BLaER1 (cell line): ENCODE measurements around the gene TBC1D22A.

Experiments
- H3K27ac ChIP-seq: shearing (Covaris generic); formaldehyde crosslinking; 2 replicates; pipeline ENCODE4 v1.8.1; 2022
- H3K27me3 ChIP-seq: shearing (Covaris generic); formaldehyde crosslinking; 2 replicates; pipeline ENCODE4 v1.8.1; 2022
- H3K36me3 ChIP-seq: shearing (Covaris generic); formaldehyde crosslinking; 2 replicates; pipeline ENCODE4 v1.8.1; 2022
- H3K4me1 ChIP-seq: shearing (Covaris generic); formaldehyde crosslinking; 2 replicates; pipeline ENCODE4 v1.8.1; 2022
- H3K4me2 ChIP-seq: shearing (Covaris generic); formaldehyde crosslinking; 2 replicates; pipeline ENCODE4 v1.8.1; 2022
- H3K4me3 ChIP-seq: shearing (Covaris generic); formaldehyde crosslinking; 2 replicates; pipeline ENCODE4 v1.8.1; 2022
- H3K9ac ChIP-seq: shearing (Covaris generic); formaldehyde crosslinking; 2 replicates; pipeline ENCODE4 v1.8.1; 2022
- H3K9me3 ChIP-seq: shearing (Covaris generic); formaldehyde crosslinking; 2 replicates; pipeline ENCODE4 v1.8.1; 2022
- H4K20me1 ChIP-seq: shearing (Covaris generic); formaldehyde crosslinking; 2 replicates; pipeline ENCODE4 v1.8.1; 2022
- Cebpa-rat ChIP-seq: shearing (Covaris generic); IDR thresholded peaks from 2 replicates; pipeline ENCODE4 v1.8.1; 2022

TBC1D22A gene

DNA sequence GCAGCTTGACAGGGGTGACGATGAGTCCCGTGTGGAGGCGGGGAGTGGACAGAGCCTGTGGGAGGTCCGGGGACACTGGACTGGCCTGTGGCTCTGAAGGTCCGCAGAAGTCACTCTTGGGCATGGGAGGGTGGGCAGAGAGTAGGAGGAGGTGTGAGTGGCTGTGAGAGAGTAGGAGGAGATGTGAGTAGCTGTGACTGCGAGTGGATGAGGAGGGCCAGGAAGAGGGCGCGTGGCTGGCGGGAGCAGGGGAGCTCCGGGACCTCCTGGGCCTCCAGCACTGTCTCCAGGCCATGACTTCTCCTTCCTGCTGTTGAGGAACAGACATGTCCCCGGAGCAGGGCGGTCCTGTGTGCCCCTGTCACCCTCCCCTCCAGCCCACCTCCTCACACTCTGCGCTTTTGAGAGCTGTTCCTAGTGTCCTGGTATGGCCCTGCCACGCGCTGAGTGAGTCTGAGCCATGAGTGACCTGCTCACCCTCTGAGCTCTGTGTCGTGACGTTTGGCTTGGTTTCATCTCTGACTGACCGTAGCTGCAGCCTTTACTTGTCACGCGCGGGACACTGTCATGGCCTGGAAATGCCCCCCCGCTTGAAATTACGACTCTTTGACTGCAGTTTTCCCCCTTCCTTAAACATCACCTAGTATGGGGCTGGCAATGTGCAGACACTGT is 391.5 kb downstream of the TBC1D22A start:
- Histone ChIP-seq H3K4me3 (no peak overlapping the region), H3K4me1 (peaks cover 42% of the 10 kb centered on the region), H3K9me3 (no peaks in the 10 kb centered on the region), H3K27ac (no peak overlapping the region), H3K9ac (no peak overlapping the region), H3K27me3 (no peaks in the 10 kb centered on the region), H3K4me2 (no peak overlapping the region), H3K36me3 (peaks cover 8% of the 10 kb centered on the region), H4K20me1 (peaks cover 97% of the 10 kb centered on the region)
- TF ChIP-seq Cebpa-rat = no peak

DNA sequence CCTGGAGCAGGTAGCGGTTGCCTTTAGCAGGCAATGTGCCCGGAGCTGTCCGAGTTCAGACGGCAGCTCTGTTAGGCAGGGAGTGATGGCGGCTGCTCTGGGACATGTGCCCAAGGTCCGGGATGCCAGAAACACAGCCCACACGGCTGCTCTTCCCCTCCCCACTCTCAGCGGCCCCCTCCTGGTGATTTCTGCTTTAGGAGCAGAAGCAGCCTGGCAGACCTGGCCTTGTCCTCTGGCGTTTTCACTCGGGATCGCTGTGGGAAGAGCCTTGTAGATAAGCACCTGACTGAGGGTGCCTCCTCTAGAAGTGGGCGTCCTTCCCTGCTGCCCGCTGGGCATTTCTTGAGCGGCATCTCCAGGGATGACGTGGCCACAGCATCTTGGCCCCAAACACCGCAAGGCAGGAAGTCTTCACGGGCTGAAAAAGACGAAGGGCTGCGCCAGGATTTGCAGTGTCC is 392.2 kb downstream of the TBC1D22A start:
- Histone ChIP-seq H4K20me1 (peaks cover 94% of the 10 kb centered on the region), H3K9ac (no peak overlapping the region), H3K36me3 (peaks cover 14% of the 10 kb centered on the region), H3K4me1 (peaks cover 36% of the 10 kb centered on the region), H3K9me3 (no peaks in the 10 kb centered on the region), H3K4me3 (no peak overlapping the region), H3K27ac (no peak overlapping the region), H3K27me3 (no peaks in the 10 kb centered on the region), H3K4me2 (no peak overlapping the region)
- TF ChIP-seq Cebpa-rat = no peak

DNA sequence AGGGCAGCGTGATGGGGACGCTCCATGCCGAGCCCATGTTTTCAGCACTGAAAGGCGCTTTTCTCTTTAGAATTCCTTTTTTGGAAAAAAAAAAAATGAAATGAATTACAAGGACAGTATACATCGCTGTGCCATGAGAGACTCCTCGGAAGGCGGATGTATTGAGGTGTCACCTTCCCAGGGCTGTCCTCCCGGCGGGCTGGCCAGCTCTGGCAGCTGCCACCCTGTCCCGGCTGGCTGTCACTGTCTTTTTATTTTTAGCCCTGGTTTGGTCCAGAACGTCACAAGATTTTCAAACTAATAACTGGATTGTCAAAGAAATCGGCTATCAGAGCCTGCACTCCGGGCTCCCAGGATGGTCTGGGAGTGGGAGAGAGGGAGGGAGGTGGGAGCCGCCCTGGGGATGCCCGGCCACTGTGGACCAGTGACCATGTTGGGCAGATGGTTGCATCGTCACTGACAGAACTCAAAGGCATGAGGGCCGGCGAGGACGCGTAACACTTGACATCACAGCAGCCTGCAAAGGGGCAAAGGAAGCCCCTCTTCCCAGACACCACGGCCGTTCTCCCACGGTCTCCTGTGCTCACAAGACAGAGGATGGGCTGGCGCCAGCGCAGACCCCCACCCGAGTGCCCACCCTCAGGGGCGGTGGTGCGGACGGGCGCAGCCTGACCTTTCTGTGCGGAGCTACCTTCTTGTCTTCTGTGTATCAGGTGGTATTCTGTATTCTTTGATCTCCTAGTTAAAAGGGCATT is 392.9 kb downstream of the TBC1D22A start:
- Histone ChIP-seq H3K4me3 (no peak overlapping the region), H3K9me3 (no peaks in the 10 kb centered on the region), H3K36me3 (peaks cover 16% of the 10 kb centered on the region), H3K9ac (no peak overlapping the region), H4K20me1 (peaks cover 94% of the 10 kb centered on the region), H3K27me3 (peaks cover 3% of the 10 kb centered on the region; the same call in 1 of the 2 replicates), H3K4me2 (no peak overlapping the region), H3K27ac (no peak overlapping the region), H3K4me1 (peaks cover 33% of the 10 kb centered on the region)
- TF ChIP-seq Cebpa-rat = no peak

DNA sequence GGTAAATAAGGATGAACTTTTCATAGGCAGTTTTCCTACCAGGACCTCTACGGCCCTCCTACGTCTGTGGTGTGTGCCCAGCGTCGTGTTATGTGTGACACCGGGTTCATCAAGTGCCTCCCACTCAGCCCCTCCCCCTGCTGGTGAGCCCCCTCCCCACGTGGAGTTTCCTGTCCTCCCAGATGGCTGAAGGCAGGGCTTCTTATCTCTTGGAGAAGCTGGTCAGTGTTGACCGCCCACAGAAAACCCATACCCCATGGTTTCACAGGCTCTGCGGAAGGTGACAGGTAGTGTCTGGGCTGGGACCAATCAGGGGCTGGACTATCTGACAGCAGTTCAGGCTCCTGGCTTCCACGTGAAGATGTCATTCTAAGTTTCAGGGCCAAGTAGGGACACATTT is 393.5 kb downstream of the TBC1D22A start:
- TF ChIP-seq Cebpa-rat = no peak
- H4K20me1 ChIP-seq = peaks cover 94% of the 10 kb centered on the region

DNA sequence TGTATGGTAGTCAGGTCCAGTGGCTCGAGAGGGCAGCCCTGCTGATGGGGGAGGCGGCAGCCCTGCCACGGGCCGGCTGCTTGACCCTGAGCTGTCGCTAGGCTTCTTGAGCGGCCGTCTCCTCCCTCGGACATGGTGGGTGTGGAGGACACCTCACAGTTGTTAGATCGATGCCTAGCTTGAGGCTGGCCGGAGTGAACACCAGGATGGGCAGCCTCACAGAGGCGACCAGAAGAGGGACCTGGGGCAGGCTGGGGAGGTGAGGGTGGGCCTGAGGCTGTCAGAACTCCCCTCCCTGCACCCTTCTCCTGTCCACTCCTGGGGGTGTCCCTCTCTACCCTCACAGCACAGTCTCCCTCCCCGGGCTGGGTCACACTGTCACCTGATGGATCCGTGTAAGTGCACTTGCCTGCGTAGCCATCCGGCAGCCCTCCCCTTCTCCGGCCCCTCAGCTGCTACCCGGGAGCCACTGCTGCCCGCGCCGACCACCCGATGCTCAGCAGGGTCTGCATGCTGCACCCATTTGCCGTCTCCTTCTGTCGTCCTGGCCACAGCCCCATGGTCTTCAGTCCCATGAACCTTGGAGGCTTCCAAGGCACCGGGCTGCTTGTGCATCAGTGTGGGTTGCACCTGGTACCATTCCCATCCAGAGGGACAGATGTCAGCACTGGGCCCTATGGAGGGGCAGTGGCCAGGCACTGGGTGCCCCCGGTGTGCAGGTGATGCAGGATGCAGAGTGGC is 394.1 kb downstream of the TBC1D22A start:
- no peak for TF ChIP-seq Cebpa-rat
- H3K9ac ChIP-seq = no peak overlapping the region
- peaks cover 95% of the 10 kb centered on the region for H4K20me1 ChIP-seq
- H3K27me3 ChIP-seq = peaks cover 14% of the 10 kb centered on the region; the same call in 1 of the 2 replicates
- H3K36me3 ChIP-seq = peaks cover 16% of the 10 kb centered on the region
- peaks cover 33% of the 10 kb centered on the region for H3K4me1 ChIP-seq
- no peak overlapping the region for H3K4me3 ChIP-seq
- H3K27ac ChIP-seq = no peak overlapping the region
- no peaks in the 10 kb centered on the region for H3K9me3 ChIP-seq
- no peak overlapping the region for H3K4me2 ChIP-seq

More for the DNA sequence above, 393.5 kb downstream of the TBC1D22A start:
- H3K27ac ChIP-seq = no peak overlapping the region
- no peak overlapping the region for H3K4me2 ChIP-seq
- no peak overlapping the region for H3K4me3 ChIP-seq
- H3K36me3 ChIP-seq = peaks cover 16% of the 10 kb centered on the region
- peaks cover 33% of the 10 kb centered on the region for H3K4me1 ChIP-seq
- no peaks in the 10 kb centered on the region for H3K9me3 ChIP-seq
- H3K27me3 ChIP-seq = peaks cover 8% of the 10 kb centered on the region; the same call in 1 of the 2 replicates
- no peak overlapping the region for H3K9ac ChIP-seq

DNA sequence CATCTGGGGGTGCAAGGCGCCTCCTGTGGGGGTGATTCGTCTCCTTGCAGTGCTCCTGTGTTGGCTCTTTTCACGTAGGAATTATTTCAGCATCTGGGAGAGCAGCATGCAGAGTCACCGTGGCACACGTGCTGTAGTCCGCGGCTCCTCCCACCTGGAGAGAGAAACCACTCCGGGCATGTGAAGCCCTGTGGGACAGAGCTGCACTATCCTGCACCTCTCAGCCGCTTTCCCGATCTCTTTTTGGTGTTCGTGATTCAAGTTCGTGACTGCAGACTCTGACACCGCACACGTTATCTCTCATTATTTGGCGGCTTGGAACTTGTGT is 394.6 kb downstream of the TBC1D22A start:
- Histone ChIP-seq H3K4me2 (no peak overlapping the region), H3K27ac (no peak overlapping the region), H3K4me3 (no peak overlapping the region), H3K36me3 (peaks cover 16% of the 10 kb centered on the region), H4K20me1 (peaks cover 95% of the 10 kb centered on the region), H3K9me3 (no peaks in the 10 kb centered on the region), H3K27me3 (peaks cover 20% of the 10 kb centered on the region; the same call in 1 of the 2 replicates), H3K9ac (no peak overlapping the region), H3K4me1 (peaks cover 33% of the 10 kb centered on the region)
- TF ChIP-seq Cebpa-rat = no peak

DNA sequence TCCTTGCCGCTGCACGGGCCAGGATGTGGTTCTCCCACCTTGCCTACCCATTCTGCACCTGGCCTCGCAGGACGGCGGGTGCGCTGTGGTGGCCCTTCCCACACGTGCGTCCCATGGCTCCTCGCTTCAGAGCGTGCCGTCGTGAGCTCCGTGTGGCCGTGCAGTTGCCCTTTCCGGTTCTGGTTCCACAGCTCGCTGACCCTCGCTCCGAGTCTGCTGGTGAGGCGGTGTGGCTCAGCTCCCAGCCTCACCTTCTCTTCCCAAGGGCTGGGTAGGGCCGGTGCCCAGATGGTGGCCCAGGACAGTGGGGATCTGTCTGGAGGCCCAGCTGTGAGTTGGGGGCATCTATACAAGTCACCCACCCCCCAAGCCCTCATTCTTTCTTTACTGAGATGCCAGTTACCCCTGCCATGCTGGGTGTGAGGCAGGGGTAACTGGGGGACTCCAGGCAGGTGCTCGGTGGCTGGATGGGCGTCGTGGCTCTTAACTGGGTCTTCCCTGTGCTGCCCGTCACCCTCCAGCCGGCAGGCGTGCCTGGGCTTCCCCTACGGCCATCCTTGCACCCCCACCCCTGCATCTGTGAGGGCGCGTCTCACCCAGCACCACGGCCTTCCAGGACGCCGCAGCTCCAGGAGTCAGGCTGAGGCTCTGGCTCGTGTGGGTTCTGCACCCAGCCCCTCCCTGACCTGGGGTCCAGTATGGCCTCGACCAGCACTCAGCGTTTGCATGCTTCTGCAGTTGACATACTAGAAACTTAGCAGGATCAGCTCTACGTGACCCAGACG is 395.2 kb downstream of the TBC1D22A start:
- Histone ChIP-seq H3K4me3 (no peak overlapping the region), H3K4me1 (peaks cover 34% of the 10 kb centered on the region), H3K27me3 (peaks cover 20% of the 10 kb centered on the region; the same call in 1 of the 2 replicates), H3K36me3 (peaks cover 16% of the 10 kb centered on the region), H4K20me1 (peaks cover 95% of the 10 kb centered on the region), H3K4me2 (no peak overlapping the region), H3K9ac (no peak overlapping the region), H3K27ac (no peak overlapping the region), H3K9me3 (no peaks in the 10 kb centered on the region)
- TF ChIP-seq Cebpa-rat = no peak

DNA sequence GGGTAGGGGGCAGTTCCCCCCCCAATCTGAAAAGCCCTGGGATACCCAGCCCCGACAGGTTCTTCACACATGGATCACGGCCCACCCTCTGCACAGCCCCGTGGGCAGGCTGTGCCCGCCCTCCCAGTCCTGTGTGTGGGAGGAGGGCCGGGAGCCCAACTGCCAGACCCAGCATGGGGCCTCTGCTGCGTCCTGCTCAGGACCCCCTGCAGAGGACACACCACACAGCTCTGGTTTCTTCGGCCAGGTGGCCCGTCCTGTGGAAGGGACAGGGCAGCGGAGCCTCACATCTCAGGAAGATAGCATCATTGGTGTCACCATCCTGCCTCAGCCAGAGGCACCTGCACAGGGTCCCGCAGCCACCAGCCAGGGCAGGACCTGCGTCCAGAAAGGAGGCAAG is 396.0 kb downstream of the TBC1D22A start:
- no peak overlapping the region for H3K4me3 ChIP-seq
- no peak overlapping the region for H3K4me2 ChIP-seq
- H3K4me1 ChIP-seq = peaks cover 35% of the 10 kb centered on the region
- H4K20me1 ChIP-seq = peaks cover 95% of the 10 kb centered on the region
- H3K9me3 ChIP-seq = no peaks in the 10 kb centered on the region
- no peak overlapping the region for H3K9ac ChIP-seq
- TF ChIP-seq Cebpa-rat = no peak
- no peak overlapping the region for H3K27ac ChIP-seq
- peaks cover 20% of the 10 kb centered on the region; the same call in 1 of the 2 replicates for H3K27me3 ChIP-seq
- peaks cover 16% of the 10 kb centered on the region for H3K36me3 ChIP-seq

DNA sequence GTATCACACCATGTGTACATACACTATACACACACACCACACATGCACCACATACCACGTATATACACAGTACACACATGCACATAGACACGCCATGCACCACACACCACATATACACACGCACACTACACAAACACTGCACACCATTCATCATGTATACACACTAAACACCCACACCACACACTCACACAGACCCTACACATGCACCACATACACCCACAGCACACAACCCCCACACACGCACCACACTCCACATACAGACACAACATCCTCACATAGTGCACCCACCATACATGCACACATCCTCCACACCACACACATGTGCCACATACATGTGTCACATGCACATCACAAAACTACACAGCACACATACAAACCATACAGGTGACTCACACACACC is 397.1 kb downstream of the TBC1D22A start:
- Histone ChIP-seq H3K4me1 (peaks cover 39% of the 10 kb centered on the region), H4K20me1 (peaks cover 95% of the 10 kb centered on the region), H3K27ac (no peak overlapping the region), H3K4me3 (no peak overlapping the region), H3K9me3 (no peaks in the 10 kb centered on the region), H3K9ac (no peak overlapping the region), H3K36me3 (peaks cover 16% of the 10 kb centered on the region), H3K27me3 (peaks cover 20% of the 10 kb centered on the region; the same call in 1 of the 2 replicates), H3K4me2 (no peak overlapping the region)
- no peak for TF ChIP-seq Cebpa-rat
